IPS-20b (cell line): ENCODE results near the gene GDPGP1.

Experiments used
- H3K27ac ChIP-seq: one replicate; pipeline ENCODE4 v1.5.1; 2013; ENCODE audit warnings: low read length
- H3K27me3 ChIP-seq: 2 replicates; pipeline ENCODE4 v1.6.1; 2013; ENCODE audit warnings: mild to moderate bottlenecking, low read length, inconsistent platforms; ENCODE audit not compliant: insufficient read depth
- H3K36me3 ChIP-seq: 2 replicates; pipeline ENCODE4 v1.6.1; 2013; ENCODE audit warnings: low read depth, mild to moderate bottlenecking, inconsistent platforms, low read length, moderate library complexity; ENCODE audit not compliant: insufficient read depth
- H3K4me1 ChIP-seq: 2 replicates; pipeline ENCODE4 v1.6.1; 2013; ENCODE audit warnings: mild to moderate bottlenecking, control low read depth, inconsistent platforms, low read length, moderate library complexity; ENCODE audit not compliant: insufficient read depth
- H3K4me3 ChIP-seq: 2 replicates; pipeline ENCODE4 v1.5.1; 2013; ENCODE audit warnings: mild to moderate bottlenecking, low read length, inconsistent platforms
- H3K9ac ChIP-seq: 2 replicates; pipeline ENCODE4 v1.6.1; 2013; ENCODE audit warnings: low read depth, mild to moderate bottlenecking, inconsistent platforms, low read length, moderate library complexity
- H3K9me3 ChIP-seq: 2 replicates; pipeline ENCODE4 v1.6.1; 2013; ENCODE audit warnings: mild to moderate bottlenecking, low read depth, low read length, inconsistent platforms; ENCODE audit not compliant: insufficient read depth

GDPGP1 gene

GRCh38 chr15:90219421-90220141 is 14.4 kb upstream of the GDPGP1 start:
- H3K9ac ChIP-seq: no peak overlapping the region
- no peaks in the 10 kb centered on the region for H3K27me3 ChIP-seq
- H3K9me3 ChIP-seq: no peaks in the 10 kb centered on the region
- no peaks in the 10 kb centered on the region for H3K4me1 ChIP-seq
- peaks cover 32% of the 10 kb centered on the region for H3K36me3 ChIP-seq
- H3K27ac ChIP-seq: no peak overlapping the region
- no peak overlapping the region for H3K4me3 ChIP-seq

GRCh38 chr15:90221246-90221900 is 12.6 kb upstream of the GDPGP1 start:
- Histone ChIP-seq H3K27ac (no peak overlapping the region), H3K27me3 (no peaks in the 10 kb centered on the region), H3K9ac (no peak overlapping the region; the same call in 1 of the 2 replicates), H3K9me3 (no peaks in the 10 kb centered on the region), H3K4me1 (no peaks in the 10 kb centered on the region), H3K36me3 (peaks cover 50% of the 10 kb centered on the region), H3K4me3 (no peak overlapping the region)

DNA sequence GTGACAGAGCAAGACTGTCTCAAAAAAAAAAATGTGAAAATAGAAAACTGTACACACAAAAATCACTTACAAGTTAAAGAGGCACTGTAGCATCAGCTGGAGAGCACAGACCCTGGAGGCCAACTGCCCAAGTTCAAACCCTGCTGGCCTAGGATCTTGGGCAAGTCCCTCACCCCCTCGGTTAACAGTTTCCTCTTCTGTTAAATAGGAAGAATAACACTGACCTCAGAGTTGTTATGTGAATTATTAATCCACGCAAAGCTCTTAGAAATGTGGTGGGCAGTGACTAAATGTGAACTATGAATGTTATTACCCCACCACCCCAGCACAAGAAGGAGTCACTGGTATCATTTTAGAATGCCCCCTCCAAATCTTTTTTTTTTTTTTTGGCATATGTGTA is 11.5 kb upstream of the GDPGP1 start:
- Histone ChIP-seq H3K27ac (no peak overlapping the region), H3K4me1 (no peaks in the 10 kb centered on the region), H3K27me3 (no peaks in the 10 kb centered on the region), H3K9ac (no peak overlapping the region), H3K36me3 (peaks cover 54% of the 10 kb centered on the region), H3K9me3 (no peaks in the 10 kb centered on the region), H3K4me3 (no peak overlapping the region)

- no peaks in the 10 kb centered on the region for H3K4me1 ChIP-seq
- no peaks in the 10 kb centered on the region for H3K27me3 ChIP-seq
- peaks cover 57% of the 10 kb centered on the region for H3K36me3 ChIP-seq
- no peaks in the 10 kb centered on the region for H3K9me3 ChIP-seq
- no peak overlapping the region for H3K4me3 ChIP-seq
- no peak overlapping the region for H3K27ac ChIP-seq
- no peak overlapping the region for H3K9ac ChIP-seq
Observed at GRCh38 chr15:90223441-90224165, 10.4 kb upstream of the GDPGP1 start.

GRCh38 chr15:90225047-90225446 is 9.0 kb upstream of the GDPGP1 start:
- Histone ChIP-seq H3K4me3 (no peak overlapping the region), H3K36me3 (peaks cover 71% of the 10 kb centered on the region), H3K9me3 (no peaks in the 10 kb centered on the region), H3K9ac (no peak overlapping the region), H3K27ac (no peak overlapping the region), H3K4me1 (no peaks in the 10 kb centered on the region), H3K27me3 (no peaks in the 10 kb centered on the region)

DNA sequence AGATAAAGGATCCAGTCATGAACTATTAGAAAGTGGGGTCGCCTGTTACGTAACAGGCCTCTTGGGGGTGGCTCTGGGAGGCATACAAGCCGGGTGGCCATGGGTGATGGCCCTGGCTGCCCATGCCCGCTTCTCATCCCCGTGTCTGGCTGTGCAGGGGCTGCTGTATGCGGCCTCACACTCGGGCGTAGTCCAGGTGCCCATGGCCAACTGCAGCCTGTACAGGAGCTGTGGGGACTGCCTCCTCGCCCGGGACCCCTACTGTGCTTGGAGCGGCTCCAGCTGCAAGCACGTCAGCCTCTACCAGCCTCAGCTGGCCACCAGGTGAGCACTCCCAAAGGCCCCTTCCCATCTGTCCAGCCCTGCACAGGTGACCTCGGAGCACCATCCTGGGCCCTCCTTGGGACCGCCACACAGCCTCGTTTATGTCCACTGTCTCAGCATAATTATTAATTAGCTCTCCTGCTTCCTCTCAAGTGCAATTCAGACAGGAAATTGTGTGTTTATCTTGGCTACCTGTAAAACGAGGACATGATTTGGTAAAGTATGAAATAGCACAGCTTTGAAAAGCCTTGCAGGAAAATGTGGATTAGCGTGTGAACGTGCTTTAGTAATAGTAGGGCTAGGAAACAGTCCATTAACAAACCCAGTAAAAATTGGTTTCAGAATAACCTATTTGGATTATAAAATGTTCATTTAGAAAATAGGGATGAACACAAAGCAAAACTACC is 8.3 kb upstream of the GDPGP1 start:
- no peaks in the 10 kb centered on the region for H3K4me1 ChIP-seq
- no peak overlapping the region for H3K9ac ChIP-seq
- no peaks in the 10 kb centered on the region for H3K27me3 ChIP-seq
- H3K9me3 ChIP-seq: no peaks in the 10 kb centered on the region
- peaks cover 77% of the 10 kb centered on the region for H3K36me3 ChIP-seq
- no peak overlapping the region for H3K4me3 ChIP-seq
- H3K27ac ChIP-seq: no peak overlapping the region

- Histone ChIP-seq H3K4me1 (no peaks in the 10 kb centered on the region), H3K36me3 (peaks cover 78% of the 10 kb centered on the region), H3K4me3 (no peak overlapping the region), H3K27ac (no peak overlapping the region), H3K9me3 (no peaks in the 10 kb centered on the region), H3K9ac (no peak overlapping the region), H3K27me3 (no peaks in the 10 kb centered on the region)
Observed at GRCh38 chr15:90227336-90227735, 6.7 kb upstream of the GDPGP1 start.

DNA sequence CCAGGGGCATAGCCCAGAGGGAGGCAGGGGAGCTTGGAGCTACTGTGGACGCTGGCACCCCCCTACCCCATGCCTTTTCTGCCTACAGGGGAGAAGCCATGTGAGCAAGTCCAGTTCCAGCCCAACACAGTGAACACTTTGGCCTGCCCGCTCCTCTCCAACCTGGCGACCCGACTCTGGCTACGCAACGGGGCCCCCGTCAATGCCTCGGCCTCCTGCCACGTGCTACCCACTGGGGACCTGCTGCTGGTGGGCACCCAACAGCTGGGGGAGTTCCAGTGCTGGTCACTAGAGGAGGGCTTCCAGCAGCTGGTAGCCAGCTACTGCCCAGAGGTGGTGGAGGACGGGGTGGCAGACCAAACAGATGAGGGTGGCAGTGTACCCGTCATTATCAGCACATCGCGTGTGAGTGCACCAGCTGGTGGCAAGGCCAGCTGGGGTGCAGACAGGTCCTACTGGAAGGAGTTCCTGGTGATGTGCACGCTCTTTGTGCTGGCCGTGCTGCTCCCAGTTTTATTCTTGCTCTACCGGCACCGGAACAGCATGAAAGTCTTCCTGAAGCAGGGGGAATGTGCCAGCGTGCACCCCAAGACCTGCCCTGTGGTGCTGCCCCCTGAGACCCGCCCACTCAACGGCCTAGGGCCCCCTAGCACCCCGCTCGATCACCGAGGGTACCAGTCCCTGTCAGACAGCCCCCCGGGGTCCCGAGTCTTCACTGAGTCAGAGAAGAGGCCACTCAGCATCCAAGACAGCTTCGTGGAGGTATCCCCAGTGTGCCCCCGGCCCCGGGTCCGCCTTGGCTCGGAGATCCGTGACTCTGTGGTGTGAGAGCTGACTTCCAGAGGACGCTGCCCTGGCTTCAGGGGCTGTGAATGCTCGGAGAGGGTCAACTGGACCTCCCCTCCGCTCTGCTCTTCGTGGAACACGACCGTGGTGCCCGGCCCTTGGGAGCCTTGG is 5.9 kb upstream of the GDPGP1 start:
- Histone ChIP-seq H3K27ac (no peak overlapping the region), H3K27me3 (no peaks in the 10 kb centered on the region), H3K36me3 (peaks cover 75% of the 10 kb centered on the region), H3K4me3 (no peak overlapping the region), H3K9ac (no peak overlapping the region), H3K4me1 (no peaks in the 10 kb centered on the region), H3K9me3 (no peaks in the 10 kb centered on the region)

GRCh38 chr15:90228960-90229359 is 5.0 kb upstream of the GDPGP1 start:
- H3K36me3 ChIP-seq: peaks cover 70% of the 10 kb centered on the region
- no peaks in the 10 kb centered on the region for H3K27me3 ChIP-seq
- no peaks in the 10 kb centered on the region for H3K4me1 ChIP-seq
- H3K4me3 ChIP-seq: no peak overlapping the region
- no peak overlapping the region for H3K9ac ChIP-seq
- no peak overlapping the region for H3K27ac ChIP-seq
- no peaks in the 10 kb centered on the region for H3K9me3 ChIP-seq

GRCh38 chr15:90230071-90230494 is 3.9 kb upstream of the GDPGP1 start:
- Histone ChIP-seq H3K9ac (no peak overlapping the region), H3K4me3 (no peak overlapping the region), H3K4me1 (no peaks in the 10 kb centered on the region; the same call in 1 of the 2 replicates), H3K27ac (no peak overlapping the region), H3K9me3 (no peaks in the 10 kb centered on the region), H3K36me3 (peaks cover 59% of the 10 kb centered on the region), H3K27me3 (no peaks in the 10 kb centered on the region)

GRCh38 chr15:90230610-90231009 is 3.4 kb upstream of the GDPGP1 start:
- no peak overlapping the region for H3K9ac ChIP-seq
- H3K4me3 ChIP-seq: no peak overlapping the region
- H3K4me1 ChIP-seq: no peaks in the 10 kb centered on the region; the same call in 1 of the 2 replicates
- peaks cover 53% of the 10 kb centered on the region for H3K36me3 ChIP-seq
- no peaks in the 10 kb centered on the region for H3K9me3 ChIP-seq
- H3K27ac ChIP-seq: no peak overlapping the region
- H3K27me3 ChIP-seq: no peaks in the 10 kb centered on the region
